PFSK-1 (cell line): ENCODE measurements around the gene HCFC1.

ENCODE experiments used
- POLR2AphosphoS5 ChIP-seq: IDR thresholded peaks from 2 replicates; pipeline ENCODE4 v1.6.1; 2012; ENCODE audit warnings: low read depth, mild to moderate bottlenecking, control low read depth, low read length, moderate library complexity
- SIN3A ChIP-seq: IDR thresholded peaks from 2 replicates; pipeline ENCODE4 v1.6.1; 2012; ENCODE audit warnings: mild to moderate bottlenecking, low read length, moderate library complexity, borderline replicate concordance; ENCODE audit not compliant: insufficient read depth
- TAF1 ChIP-seq: IDR thresholded peaks from 2 replicates; pipeline ENCODE4 v1.6.1; 2012; ENCODE audit warnings: low read length, control low read depth, borderline replicate concordance; ENCODE audit not compliant: insufficient read depth

GRCh38 chrX:153983321-153983801, 11.7 kb upstream of the HCFC1 start:
- no peak for TF ChIP-seq SIN3A
- TF ChIP-seq TAF1, result no peak
- no peak for TF ChIP-seq POLR2AphosphoS5
